ENCODE results near the gene TMED8.

TMED8 gene

DNA sequence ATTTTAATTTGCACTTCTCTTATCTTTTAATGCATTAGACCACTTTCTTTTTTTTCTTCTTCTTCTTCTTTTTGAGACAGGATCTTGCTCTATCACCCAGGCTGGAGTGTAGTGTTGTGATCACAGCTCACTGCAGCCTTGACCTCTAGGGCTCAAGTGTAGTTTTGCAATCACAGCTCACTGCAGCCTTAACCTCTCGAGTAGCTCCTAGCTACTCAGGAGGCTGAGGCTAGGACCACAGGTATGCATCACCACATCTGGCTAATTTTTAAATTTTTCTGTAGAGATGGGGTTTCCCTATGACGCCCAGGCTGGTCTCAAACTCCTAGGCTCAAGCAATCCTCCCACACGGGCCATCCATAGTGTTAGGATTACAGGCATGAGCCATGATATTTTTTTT is 12.7 kb downstream of the TMED8 start:
- no peak for DNase-seq (ENCODE audit: low read depth, low spot score)
- H3K4me3 ChIP-seq (ENCODE audit: low read depth, low read length), result no peak overlapping the region
- TF ChIP-seq, protein P1, sequence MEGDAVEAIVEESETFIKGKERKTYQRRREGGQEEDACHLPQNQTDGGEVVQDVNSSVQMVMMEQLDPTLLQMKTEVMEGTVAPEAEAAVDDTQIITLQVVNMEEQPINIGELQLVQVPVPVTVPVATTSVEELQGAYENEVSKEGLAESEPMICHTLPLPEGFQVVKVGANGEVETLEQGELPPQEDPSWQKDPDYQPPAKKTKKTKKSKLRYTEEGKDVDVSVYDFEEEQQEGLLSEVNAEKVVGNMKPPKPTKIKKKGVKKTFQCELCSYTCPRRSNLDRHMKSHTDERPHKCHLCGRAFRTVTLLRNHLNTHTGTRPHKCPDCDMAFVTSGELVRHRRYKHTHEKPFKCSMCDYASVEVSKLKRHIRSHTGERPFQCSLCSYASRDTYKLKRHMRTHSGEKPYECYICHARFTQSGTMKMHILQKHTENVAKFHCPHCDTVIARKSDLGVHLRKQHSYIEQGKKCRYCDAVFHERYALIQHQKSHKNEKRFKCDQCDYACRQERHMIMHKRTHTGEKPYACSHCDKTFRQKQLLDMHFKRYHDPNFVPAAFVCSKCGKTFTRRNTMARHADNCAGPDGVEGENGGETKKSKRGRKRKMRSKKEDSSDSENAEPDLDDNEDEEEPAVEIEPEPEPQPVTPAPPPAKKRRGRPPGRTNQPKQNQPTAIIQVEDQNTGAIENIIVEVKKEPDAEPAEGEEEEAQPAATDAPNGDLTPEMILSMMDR (IDR thresholded peaks at IDR 0.05; ENCODE audit: low read depth, low read length), result no peak

DNA sequence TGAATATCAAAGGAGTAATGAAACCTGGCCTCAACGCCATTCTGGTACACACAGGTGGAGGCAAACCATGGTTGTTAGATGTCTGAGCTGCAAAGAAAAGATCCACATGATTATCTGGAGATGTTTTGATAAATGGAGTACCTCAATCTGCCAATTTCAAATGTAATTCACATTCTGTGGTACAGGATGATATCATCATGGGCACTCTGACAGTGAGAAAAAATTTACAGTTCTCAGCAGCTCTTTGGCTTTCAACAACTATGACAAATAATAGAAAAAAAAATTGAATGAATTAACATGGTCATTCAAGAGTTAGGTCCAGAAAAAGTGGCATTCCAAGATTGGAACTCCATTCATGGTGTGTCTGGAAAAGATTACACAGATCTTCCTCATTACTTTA is 17.3 kb downstream of the TMED8 start:
- in situ Hi-C loops (cut with HindIII; ENCODE audit: low sequenced_read_pairs), result no loop called here
- DNase-seq (ENCODE audit: low read depth, low spot score), result no peak
- TF ChIP-seq, protein P1 (IDR thresholded peaks at IDR 0.05; ENCODE audit: low read depth, low read length), result no peak
- no peak overlapping the region for H3K4me3 ChIP-seq (ENCODE audit: low read depth, low read length)

More for the DNA sequence above, 12.7 kb downstream of the TMED8 start:
- in situ Hi-C loops (cut with HindIII; ENCODE audit: low sequenced_read_pairs), result no loop called here

DNA sequence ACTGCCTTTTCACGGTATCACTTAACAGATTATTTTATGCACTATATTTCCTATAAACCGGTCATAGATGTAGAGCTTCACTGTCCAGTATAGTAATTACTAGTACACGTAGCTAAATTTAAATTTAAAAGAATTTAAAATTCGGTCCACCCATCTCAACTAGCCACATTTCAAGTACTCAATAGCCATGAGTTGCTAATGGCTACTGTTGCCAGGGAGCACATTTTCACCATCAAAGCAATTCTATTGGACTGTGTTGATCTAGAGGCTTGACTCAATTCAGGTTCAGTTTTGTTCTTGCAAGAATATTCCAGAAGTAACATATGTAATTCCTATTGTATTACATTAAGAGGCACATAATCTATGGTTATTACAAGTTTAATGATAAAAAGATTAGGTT is 20.0 kb downstream of the TMED8 start:
- in situ Hi-C loops (cut with HindIII; ENCODE audit: low sequenced_read_pairs), result no loop called here
- TF ChIP-seq, protein P1 (IDR thresholded peaks at IDR 0.05; ENCODE audit: low read depth, low read length), result no peak
- H3K4me3 ChIP-seq (ENCODE audit: low read depth, low read length), result no peak overlapping the region
- DNase-seq (ENCODE audit: low read depth, low spot score), result no peak

DNA sequence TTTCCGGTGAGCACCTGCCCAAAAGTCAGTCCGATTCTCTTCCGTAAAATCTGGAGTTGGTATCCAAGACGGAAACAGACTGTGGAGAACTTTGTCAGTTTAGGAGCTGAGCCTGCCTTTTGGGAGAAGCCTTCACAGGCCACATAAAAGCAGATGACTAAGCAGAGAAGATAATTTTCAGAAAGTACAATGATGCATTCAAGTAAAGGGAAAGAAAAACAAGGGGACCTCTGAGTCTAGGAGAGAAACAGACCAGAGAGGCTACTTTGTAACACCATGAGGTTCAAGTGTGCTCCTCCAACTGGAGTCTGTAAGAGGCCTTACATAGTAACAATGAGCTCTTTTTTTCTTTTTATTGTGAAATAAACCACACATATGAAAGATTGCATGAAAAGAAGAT is 21.1 kb downstream of the TMED8 start:
- no peak overlapping the region for H3K4me3 ChIP-seq (ENCODE audit: low read depth, low read length)

DNA sequence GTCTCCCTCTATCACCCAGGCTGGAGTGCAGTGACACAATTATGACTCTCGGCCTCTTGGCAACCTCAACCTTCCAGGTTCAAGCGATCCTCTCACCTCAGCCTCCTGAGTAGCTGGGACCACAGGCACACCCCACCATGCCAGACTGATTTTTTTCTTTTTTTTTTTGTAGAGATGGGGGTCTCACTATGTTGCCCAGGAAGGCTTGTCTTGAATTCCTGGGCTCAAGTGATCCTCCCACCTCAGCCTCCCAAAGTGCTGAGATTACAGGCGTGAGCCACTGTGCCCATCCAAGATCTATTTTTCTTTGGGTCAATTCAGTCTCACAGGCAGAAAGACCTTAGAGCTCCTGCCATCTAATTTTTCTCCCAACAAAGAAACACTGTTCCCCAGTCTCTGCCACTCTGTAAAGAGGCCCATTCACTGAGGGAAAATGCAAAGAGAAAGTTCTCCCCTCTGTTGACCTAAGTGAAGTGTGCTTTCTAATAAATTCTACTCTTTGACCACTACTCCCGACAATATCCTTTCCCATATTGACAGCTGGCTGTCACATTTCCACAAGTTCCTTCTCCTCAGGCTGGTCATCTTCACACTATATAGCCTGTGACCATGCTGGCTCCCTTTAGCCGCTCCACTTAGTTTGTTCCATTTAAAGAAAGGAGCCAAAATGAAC is 23.3 kb downstream of the TMED8 start:
- in situ Hi-C loops (cut with HindIII; ENCODE audit: low sequenced_read_pairs), result no loop called here
- no peak for DNase-seq (ENCODE audit: low read depth, low spot score)
- H3K4me3 ChIP-seq (ENCODE audit: low read depth, low read length), result no peak overlapping the region
- TF ChIP-seq, protein P1 (IDR thresholded peaks at IDR 0.05; ENCODE audit: low read depth, low read length), result no peak

More for the DNA sequence above, 21.1 kb downstream of the TMED8 start:
- DNase-seq (ENCODE audit: low read depth, low spot score), result no peak
- TF ChIP-seq, protein P1 (IDR thresholded peaks at IDR 0.05; ENCODE audit: low read depth, low read length), result no peak
- in situ Hi-C loops (cut with HindIII; ENCODE audit: low sequenced_read_pairs), result no loop called here

DNA sequence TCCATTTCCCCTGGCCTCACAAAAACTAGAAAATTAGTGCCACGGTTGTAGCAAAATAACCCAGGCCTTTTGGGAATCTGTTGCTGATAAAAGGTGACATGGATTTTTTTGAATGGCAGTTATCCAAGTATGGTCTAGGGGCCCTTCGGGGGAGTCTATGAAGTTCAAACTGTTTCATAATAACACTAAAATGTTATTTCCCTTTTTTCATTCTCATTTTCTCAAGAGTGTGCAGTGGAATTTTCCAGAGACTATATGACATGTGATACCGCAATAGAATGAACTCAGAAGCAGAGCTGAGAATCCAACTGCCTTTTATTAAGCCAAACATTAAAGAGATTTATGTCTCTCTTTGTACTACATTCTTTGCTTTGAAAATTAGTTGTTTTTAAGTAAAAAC is 29.1 kb downstream of the TMED8 start:
- in situ Hi-C loops (cut with HindIII; ENCODE audit: low sequenced_read_pairs), result no loop called here
- TF ChIP-seq, protein P1 (IDR thresholded peaks at IDR 0.05; ENCODE audit: low read depth, low read length), result no peak
- H3K4me3 ChIP-seq (ENCODE audit: low read depth, low read length), result no peak overlapping the region
- no peak for DNase-seq (ENCODE audit: low read depth, low spot score)
